Tibial nerve (tissue), 4 donors: ENCODE data around the gene FAM193B. TPM values are rescaled to one million over a fixed set of nuclear protein-coding genes. Genes with fewer than 3 reads are reported as not detected.

Experiments
- DNase-seq, 2 donors: peaks; one replicate each; pipeline ENCODE4 v3.0.0-alpha.2; 2019; ENCODE audit warnings: low spot score in 2 of 2
- H3K27ac ChIP-seq, 4 donors: fragments of 200-600 bp; sonication (generic) in 3 of 4; one replicate each; pipeline ENCODE4 v1.5.1; 2017 to 2019; ENCODE audit warnings: mild to moderate bottlenecking in 1 of 4
- H3K27me3 ChIP-seq, 2 donors: fragments of 200-600 bp; sonication (generic) in 1 of 2; one replicate each; pipeline versions ENCODE4 v1.5.1 to v1.6.0; 2017 to 2019
- H3K36me3 ChIP-seq, 3 donors: fragments of 200-600 bp; sonication (generic); one replicate each; pipeline ENCODE4 v1.5.1; 2018 to 2019
- H3K4me1 ChIP-seq, 4 donors: fragments of 200-600 bp; sonication (generic) in 3 of 4; one replicate each; pipeline ENCODE4 v1.5.1; 2017 to 2019
- H3K4me3 ChIP-seq, 4 donors: fragments of 200-600 bp; sonication (generic) in 3 of 4; one replicate each; pipeline ENCODE4 v1.5.1; 2017 to 2019; ENCODE audit warnings: mild to moderate bottlenecking in 1 of 4, moderate library complexity in 1 of 4
- H3K9me3 ChIP-seq, 4 donors: fragments of 200-600 bp; sonication (generic) in 3 of 4; one replicate each; pipeline ENCODE4 v1.5.1; 2017 to 2019
- CTCF ChIP-seq, 5 experiments: fragments of 200-600 bp in 3 of 5; fragments of 450-650 bp in 2 of 5; sonication (generic) in 3 of 5; IDR thresholded peaks; one replicate each; pipeline ENCODE4 v1.5.1; 2016 to 2019; ENCODE audit warnings: antibody characterized with exemption in 5 of 5, mild to moderate bottlenecking in 3 of 5, moderate library complexity in 2 of 5
- EP300 ChIP-seq, 2 donors: sonication (generic); formaldehyde crosslinking; IDR thresholded peaks; one replicate each; pipeline ENCODE4 v1.6.1; 2017; ENCODE audit warnings: antibody characterized with exemption in 2 of 2, mild to moderate bottlenecking in 1 of 2
- POLR2A ChIP-seq, 2 donors: fragments of 450-650 bp; IDR thresholded peaks; one replicate each; pipeline ENCODE4 v1.6.1; 2017; ENCODE audit warnings: antibody characterized with exemption in 2 of 2, mild to moderate bottlenecking in 2 of 2, moderate library complexity in 2 of 2
- WGBS, 2 donors: methylation state at CpG; one replicate each; pipeline ENCODE4 v1.1.5; 2018; 5-methylcytosine and 5-hydroxymethylcytosine counted together
- total RNA-seq, 4 donors: library from RNA; depleted of rRNA; stranded (reverse); fragments of >200 nt; gene quantifications; one replicate each; pipeline ENCODE4 v1.1.0, GENCODE V29; 2016

FAM193B gene
- total RNA-seq, 4 donors from 2014 or later, result 82.4 to 152 (median 115) TPM

GRCh38 chr5:177557796-177558195 lies 3.4 kb upstream of the FAM193B start:
- Histone ChIP-seq H3K36me3 (no peaks in the 10 kb centered on the region), H3K27me3 (no peaks in the 10 kb centered on the region), H3K27ac (no peak overlapping the region), H3K9me3 (no peaks in the 10 kb centered on the region), H3K4me1 (peaks cover 0 to 17% (median 8%) of the 10 kb centered on the region in 4 donors), H3K4me3 (no peak overlapping the region)
- WGBS, 2 donors, result 79 to 80% methylated on average over 5 of the region's 5 CpGs
- TF ChIP-seq POLR2A (IDR thresholded peaks at IDR 0.05) (no peak), CTCF (IDR thresholded peaks at IDR 0.05) (no peak), EP300 (IDR thresholded peaks at IDR 0.05) (no peak)
- no peak for DNase-seq

- DNase-seq, result no peak
- Histone ChIP-seq H3K4me3 (no peak overlapping the region), H3K36me3 (no peaks in the 10 kb centered on the region), H3K27me3 (no peaks in the 10 kb centered on the region), H3K27ac (no peak overlapping the region), H3K9me3 (no peaks in the 10 kb centered on the region), H3K4me1 (peaks cover 0 to 23% (median 10%) of the 10 kb centered on the region in 4 donors)
- TF ChIP-seq POLR2A (IDR thresholded peaks at IDR 0.05) (no peak), EP300 (IDR thresholded peaks at IDR 0.05) (no peak), CTCF (IDR thresholded peaks at IDR 0.05) (no peak)
- 38 to 57% methylated on average over 4 of the region's 4 CpGs for WGBS, 2 donors
Observed at GRCh38 chr5:177557041-177557647, 2.8 kb upstream of the FAM193B start.

- TF ChIP-seq CTCF (IDR thresholded peaks at IDR 0.05), result no peak
- no peak for TF ChIP-seq EP300 (IDR thresholded peaks at IDR 0.05)
- no peak for TF ChIP-seq POLR2A (IDR thresholded peaks at IDR 0.05)
- 92 to 95% methylated on average over 5 of the region's 5 CpGs for WGBS, 2 donors
Observed at GRCh38 chr5:177555665-177556064, 1.3 kb upstream of the FAM193B start.

GRCh38 chr5:177555228-177555627 lies 865 bp upstream of the FAM193B start:
- Histone ChIP-seq H3K4me1 (peaks cover 0 to 34% (median 10%) of the 10 kb centered on the region in 4 donors), H3K4me3 (peak overlapping the region in 2 of 4 donors; percentile 62 to 87), H3K36me3 (no peaks in the 10 kb centered on the region), H3K27ac (no peak overlapping the region), H3K27me3 (no peaks in the 10 kb centered on the region), H3K9me3 (no peaks in the 10 kb centered on the region)
- no peak for DNase-seq
- TF ChIP-seq CTCF (IDR thresholded peaks at IDR 0.05), result no peak
- no peak for TF ChIP-seq EP300 (IDR thresholded peaks at IDR 0.05)
- no peak for TF ChIP-seq POLR2A (IDR thresholded peaks at IDR 0.05)
- WGBS, 2 donors, result 92 to 97% methylated on average over 2 of the region's 2 CpGs

More at GRCh38 chr5:177555665-177556064, 1.3 kb upstream of the FAM193B start:
- no peak overlapping the region for H3K27ac ChIP-seq
- H3K9me3 ChIP-seq, result no peaks in the 10 kb centered on the region
- no peaks in the 10 kb centered on the region for H3K27me3 ChIP-seq
- no peaks in the 10 kb centered on the region for H3K36me3 ChIP-seq
- H3K4me3 ChIP-seq, result no peak overlapping the region
- no peak for DNase-seq
- H3K4me1 ChIP-seq, result peaks cover 0 to 29% (median 10%) of the 10 kb centered on the region in 4 donors

GRCh38 chr5:177553671-177554429 lies 513 bp downstream of the FAM193B start:
- Histone ChIP-seq H3K27ac (peak overlapping the region; percentile 56 to 90 (median 84)), H3K4me1 (peaks cover 0 to 36% (median 10%) of the 10 kb centered on the region in 4 donors), H3K36me3 (no peaks in the 10 kb centered on the region), H3K9me3 (no peaks in the 10 kb centered on the region), H3K4me3 (peak overlapping the region; percentile 76 to 99 (median 85)), H3K27me3 (no peaks in the 10 kb centered on the region)
- WGBS, 2 donors, result 0% methylated on average over 7 to 33 of the region's 72 CpGs
- TF ChIP-seq CTCF (IDR thresholded peaks at IDR 0.05) (no peak), EP300 (IDR thresholded peaks at IDR 0.05) (no peak), POLR2A (IDR thresholded peaks at IDR 0.05) (no peak)
- DNase-seq, result no peak
